Anterior cingulate cortex (tissue), 58 donors: Measurements from ENCODE around the gene DAPK1.
"Not testable (repeated sequence)": the region's sequence is repeated elsewhere in the genome, so short reads cannot be mapped to it uniquely, and the experiment has no call there.

ENCODE experiments used
- DNase-seq, 58 donors: peaks; one replicate each; lab custom pipeline; 2025; lab: John Stamatoyannopoulos, UW

DAPK1 gene

GRCh38 chr9:87497080-87497603, 525 bp upstream of the DAPK1 start:
- DNase-seq = peak in 1 of 58 donors; percentile 7

- DNase-seq = peak in 50 of 58 donors; percentile 16 to 80 (median 54)
These were observed 561 bp downstream of the DAPK1 start for GRCh38 chr9:87498046-87498810.

GRCh38 chr9:87498811-87499360, 1.2 kb downstream of the DAPK1 start:
- peak in 2 of 58 donors; percentile 12 to 53 for DNase-seq

- DNase-seq = no peak
These were observed 1.9 kb downstream of the DAPK1 start for GRCh38 chr9:87499424-87500017.

GRCh38 chr9:87500491-87501270, 3.0 kb downstream of the DAPK1 start:
- no peak for DNase-seq

- DNase-seq = not testable (repeated sequence)
These were observed 3.6 kb downstream of the DAPK1 start for GRCh38 chr9:87501271-87501656.

- DNase-seq = no peak
These were observed 4.1 kb downstream of the DAPK1 start for GRCh38 chr9:87501806-87502205.

- no peak for DNase-seq
These were observed 4.9 kb downstream of the DAPK1 start for GRCh38 chr9:87502391-87503221.

- DNase-seq = no peak
These were observed 5.8 kb downstream of the DAPK1 start for GRCh38 chr9:87503430-87503829.

GRCh38 chr9:87503927-87504326, 6.3 kb downstream of the DAPK1 start:
- DNase-seq = no peak

- DNase-seq = no peak
These were observed 7.3 kb downstream of the DAPK1 start for GRCh38 chr9:87504938-87505337.

- no peak for DNase-seq
These were observed 8.4 kb downstream of the DAPK1 start for GRCh38 chr9:87505869-87506678.

- DNase-seq = no peak
These were observed 9.9 kb downstream of the DAPK1 start for GRCh38 chr9:87507576-87507975.

- no peak for DNase-seq
These were observed 12.6 kb downstream of the DAPK1 start for GRCh38 chr9:87510252-87510683.

GRCh38 chr9:87512311-87512710, 14.6 kb downstream of the DAPK1 start:
- peak in 30 of 58 donors; percentile 8 to 78 (median 36) for DNase-seq

GRCh38 chr9:87513161-87513560, 15.5 kb downstream of the DAPK1 start:
- DNase-seq = no peak

GRCh38 chr9:87513880-87514535, 16.3 kb downstream of the DAPK1 start:
- DNase-seq = no peak

GRCh38 chr9:87515006-87515405, 17.3 kb downstream of the DAPK1 start:
- DNase-seq = no peak
